H1 (cell line): Measurements from ENCODE around the gene CEBPE. TPM values are rescaled to one million over a fixed set of nuclear protein-coding genes. Genes with fewer than 3 reads are reported as not detected.

Source experiments
- CTCF ChIA-PET: fragments of 300-600 bp; sonication (Branson Sonifier 250); formaldehyde crosslinking; loops from one replicate; lab custom pipeline; 2021; ENCODE audit not compliant: partially characterized antibody; lab: Charles Lee
- POLR2A ChIA-PET: fragments of 300-600 bp; sonication (Branson Sonifier 250); formaldehyde crosslinking; loops from one replicate; lab custom pipeline; 2021; ENCODE audit warnings: inconsistent platforms; ENCODE audit not compliant: partially characterized antibody; lab: Charles Lee
- DNase-seq, 2 experiments: peaks; one replicate each; pipeline versions ENCODE4 v3.0.0 to v3.0.0-alpha.2; 2010 to 2022; ENCODE audit warnings: low spot score in 2 of 2, low read depth in 1 of 2, mixed read lengths in 1 of 2
- FAIRE-seq: peaks from 2 replicates; lab custom pipeline; 2011; peaks lifted over from hg19 to GRCh38; lab: Jason Lieb, UNC
- H2AFZ ChIP-seq: 2 replicates; pipeline ENCODE4 v1.8.1; 2012; ENCODE audit warnings: low read length, inconsistent platforms
- H2AK5ac ChIP-seq: 2 replicates; pipeline ENCODE4 v1.6.1; 2013; ENCODE audit warnings: low read depth, low read length
- H2BK120ac ChIP-seq: replicated peaks from 2 replicates; pipeline ENCODE3; 2013; ENCODE audit warnings: low read depth, low read length, inconsistent platforms
- H2BK12ac ChIP-seq: 2 replicates; pipeline ENCODE4 v1.6.1; 2013; ENCODE audit warnings: low read depth, low read length
- H2BK15ac ChIP-seq: 2 replicates; pipeline ENCODE4 v1.6.1; 2013; ENCODE audit warnings: low read length
- H2BK20ac ChIP-seq: 2 replicates; pipeline ENCODE4 v1.6.1; 2013; ENCODE audit warnings: low read length
- H2BK5ac ChIP-seq: 2 replicates; pipeline ENCODE4 v1.6.1; 2013; ENCODE audit warnings: low read depth, low read length
- H3K14ac ChIP-seq: 2 replicates; pipeline ENCODE4 v1.6.1; 2013; ENCODE audit warnings: inconsistent platforms; ENCODE audit not compliant: insufficient read length
- H3K18ac ChIP-seq: 2 replicates; pipeline ENCODE4 v1.6.1; 2013; ENCODE audit warnings: low read length; ENCODE audit errors: extremely low read depth
- H3K23ac ChIP-seq: 2 replicates; pipeline ENCODE4 v1.6.1; 2013; ENCODE audit warnings: inconsistent platforms; ENCODE audit not compliant: insufficient read length
- H3K23me2 ChIP-seq: 2 replicates; pipeline ENCODE4 v1.6.1; 2013; ENCODE audit warnings: low read depth, low read length
- H3K27ac ChIP-seq: 2 replicates; pipeline ENCODE4 v1.6.1; 2011; ENCODE audit warnings: low read depth, low read length, inconsistent platforms
- H3K27me3 ChIP-seq, 4 experiments: replicated peaks in 1 of 4; 1 replicate in 1 of 4; 2 replicates in 3 of 4; pipeline versions ENCODE4 v1.6.1 to v1.8.1; 2011 to 2013; ENCODE audit warnings: low read length in 3 of 4, mild to moderate bottlenecking in 3 of 4, inconsistent platforms in 2 of 4, mixed read lengths in 2 of 4, moderate library complexity in 1 of 4; ENCODE audit not compliant: control insufficient read depth in 3 of 4, insufficient read depth in 3 of 4; ENCODE audit errors: extremely low read depth in 1 of 4
- H3K36me3 ChIP-seq, 4 experiments: 2 replicates each; pipeline versions ENCODE4 v1.6.1 to v1.8.1; 2011 to 2013; ENCODE audit warnings: mild to moderate bottlenecking in 4 of 4, low read length in 3 of 4, moderate library complexity in 2 of 4, control low read depth in 1 of 4, inconsistent platforms in 1 of 4; ENCODE audit not compliant: insufficient read depth in 4 of 4, control insufficient read depth in 2 of 4
- H3K4ac ChIP-seq: replicated peaks from 2 replicates; pipeline ENCODE3; 2013; ENCODE audit warnings: low read length, low read depth, mixed read lengths, inconsistent platforms; ENCODE audit not compliant: insufficient read length
- H3K4me1 ChIP-seq, 4 experiments: replicated peaks in 1 of 4; 1 replicate in 1 of 4; 2 replicates in 3 of 4; pipeline versions ENCODE4 v1.6.1 to v1.8.1; 2011 to 2013; ENCODE audit warnings: low read length in 3 of 4, inconsistent platforms in 2 of 4, mixed read lengths in 1 of 4; ENCODE audit not compliant: insufficient read depth in 4 of 4, control insufficient read depth in 3 of 4
- H3K4me2 ChIP-seq, 2 experiments: 2 replicates each; pipeline versions ENCODE4 v1.6.1 to v1.8.1; 2011 to 2013; ENCODE audit warnings: low read depth in 2 of 2, low read length in 2 of 2, control low read depth in 1 of 2, inconsistent platforms in 1 of 2, mild to moderate bottlenecking in 1 of 2; ENCODE audit not compliant: insufficient read depth in 1 of 2
- H3K4me3 ChIP-seq, 4 experiments: fragments of 200-600, 300-600 bp in 1 of 4; sonication (generic), shearing (Covaris generic), sonication (Bioruptor Twin) in 1 of 4; 2 replicates each; pipeline versions ENCODE4 v1.5.1 to v1.8.1; 2011 to 2016; ENCODE audit warnings: low read length in 4 of 4, low read depth in 3 of 4, control low read depth in 2 of 4, inconsistent platforms in 2 of 4, mild to moderate bottlenecking in 2 of 4, mixed read lengths in 1 of 4, moderate library complexity in 1 of 4; ENCODE audit not compliant: insufficient read depth in 2 of 4; ENCODE audit errors: extremely low read depth in 1 of 4
- H3K56ac ChIP-seq: replicated peaks from 2 replicates; pipeline ENCODE3; 2013; ENCODE audit warnings: low read depth, mild to moderate bottlenecking, mixed read lengths, low read length, inconsistent platforms; ENCODE audit not compliant: insufficient read length
- H3K79me1 ChIP-seq: 2 replicates; pipeline ENCODE4 v1.6.1; 2013; ENCODE audit warnings: low read depth, low read length, control low read depth
- H3K79me2 ChIP-seq, 2 experiments: 2 replicates each; pipeline versions ENCODE4 v1.6.1 to v1.8.1; 2012 to 2013; ENCODE audit warnings: low read length in 2 of 2, mild to moderate bottlenecking in 2 of 2, inconsistent platforms in 1 of 2; ENCODE audit not compliant: insufficient read depth in 2 of 2, control insufficient read depth in 1 of 2
- H3K9ac ChIP-seq, 4 experiments: replicated peaks in 1 of 4; 1 replicate in 1 of 4; 2 replicates in 3 of 4; pipeline versions ENCODE4 v1.6.1 to v1.8.1; 2011 to 2013; ENCODE audit warnings: low read depth in 3 of 4, low read length in 3 of 4, control low read depth in 2 of 4, mild to moderate bottlenecking in 2 of 4, moderate library complexity in 2 of 4, inconsistent platforms in 1 of 4; ENCODE audit errors: extremely low read depth in 1 of 4
- H3K9me3 ChIP-seq, 2 experiments: 2 replicates each; pipeline versions ENCODE4 v1.6.1 to v1.8.1; 2012 to 2013; ENCODE audit warnings: mild to moderate bottlenecking in 2 of 2, moderate library complexity in 2 of 2, control low read depth in 1 of 2, inconsistent platforms in 1 of 2, low read depth in 1 of 2, low read length in 1 of 2, mixed read lengths in 1 of 2; ENCODE audit not compliant: insufficient read depth in 2 of 2
- H4K20me1 ChIP-seq, 2 experiments: replicated peaks in 1 of 2; 2 replicates each; pipeline versions ENCODE3 to v1.8.1; 2011 to 2013; ENCODE audit warnings: inconsistent platforms in 2 of 2, low read length in 2 of 2, mild to moderate bottlenecking in 1 of 2; ENCODE audit not compliant: insufficient read depth in 2 of 2, control insufficient read depth in 1 of 2
- H4K5ac ChIP-seq: 2 replicates; pipeline ENCODE4 v1.6.1; 2013; ENCODE audit warnings: low read length, low read depth, mixed read lengths, inconsistent platforms; ENCODE audit not compliant: insufficient read length
- H4K8ac ChIP-seq: 2 replicates; pipeline ENCODE4 v1.8.0; 2013; ENCODE audit warnings: mild to moderate bottlenecking, moderate library complexity, low read length, inconsistent platforms; ENCODE audit not compliant: insufficient read depth; ENCODE audit errors: extremely low read depth
- H4K91ac ChIP-seq: replicated peaks from 2 replicates; pipeline ENCODE3; 2013; ENCODE audit warnings: low read length, mixed read lengths, inconsistent platforms; ENCODE audit not compliant: insufficient read length
- ASH2L ChIP-seq: fragments of 200-600, 300-600 bp; sonication (generic); IDR thresholded peaks from one replicate; pipeline ENCODE4 v1.7.1; 2017; ENCODE audit warnings: low read length
- BCL11A ChIP-seq, 2 experiments: IDR thresholded peaks; one replicate each; pipeline ENCODE4 v1.6.1; 2011; ENCODE audit warnings: low read depth in 2 of 2, low read length in 2 of 2, mild to moderate bottlenecking in 2 of 2
- CBX8 ChIP-seq: fragments of 300-800, 300-1000 bp; sonication (generic); IDR thresholded peaks from 2 replicates; pipeline ENCODE4 v1.7.1; 2016; ENCODE audit warnings: low read depth, low read length, borderline replicate concordance
- CTCF ChIP-seq, 3 experiments: IDR thresholded peaks; 1 replicate in 2 of 3; 2 replicates in 1 of 3; pipeline versions ENCODE4 v1.5.1 to v1.6.1; 2011; ENCODE audit warnings: low read length in 3 of 3, mild to moderate bottlenecking in 3 of 3, inconsistent platforms in 2 of 3, low read depth in 1 of 3, moderate library complexity in 1 of 3; ENCODE audit not compliant: insufficient read depth in 1 of 3; ENCODE audit errors: control extremely low read depth in 1 of 3
- GTF2F1 ChIP-seq: IDR thresholded peaks from 2 replicates; pipeline ENCODE4 v1.6.1; 2012; ENCODE audit warnings: low read depth, low read length, improper control_type of control experiment, borderline replicate concordance
- KDM1A ChIP-seq: fragments of 200-600, 300-600 bp; sonication (generic); IDR thresholded peaks from 2 replicates; pipeline ENCODE4 v1.7.1; 2016; ENCODE audit warnings: mild to moderate bottlenecking, low read length, borderline replicate concordance
- KDM4A ChIP-seq: IDR thresholded peaks from one replicate; pipeline ENCODE4 v1.7.1; 2012; ENCODE audit warnings: low read depth, mild to moderate bottlenecking, moderate library complexity, low read length, inconsistent platforms; ENCODE audit not compliant: severe bottlenecking
- NANOG ChIP-seq: IDR thresholded peaks from 2 replicates; pipeline ENCODE4 v1.6.1; 2011; ENCODE audit warnings: low read length, low read depth, mild to moderate bottlenecking, inconsistent platforms; ENCODE audit not compliant: insufficient read depth, poor library complexity, severe bottlenecking
- POLR2A ChIP-seq, 2 experiments: IDR thresholded peaks; 1 replicate in 1 of 2; 2 replicates in 1 of 2; pipeline ENCODE4 v1.6.1; 2011; ENCODE audit warnings: low read depth in 2 of 2, low read length in 2 of 2, mild to moderate bottlenecking in 2 of 2; ENCODE audit errors: control extremely low read depth in 1 of 2
- SIX5 ChIP-seq: IDR thresholded peaks from 2 replicates; pipeline ENCODE4 v1.6.1; 2011; ENCODE audit warnings: mild to moderate bottlenecking, low read depth, low read length
- SP4 ChIP-seq: IDR thresholded peaks from 2 replicates; pipeline ENCODE4 v1.6.1; 2012; ENCODE audit warnings: low read length, inconsistent platforms
- SRF ChIP-seq: IDR thresholded peaks from 2 replicates; pipeline ENCODE4 v1.6.1; 2011; ENCODE audit warnings: mild to moderate bottlenecking, low read depth, low read length, moderate library complexity
- WGBS, 2 experiments: shearing (Covaris generic) in 1 of 2; methylation state at CpG; one replicate each; pipeline versions ENCODE4 v1.1.6 to v1.1.7; 2013 to 2015; ENCODE audit warnings: low lambda C conversion rate in 2 of 2, mixed read lengths in 2 of 2, inconsistent platforms in 1 of 2, low coverage in 1 of 2, missing lambda C conversion rate in 1 of 2; ENCODE audit not compliant: insufficient replicate concordance in 2 of 2, insufficient coverage in 1 of 2, insufficient read length in 1 of 2; ENCODE audit errors: extremely low coverage in 1 of 2, missing lambda C conversion rate in 1 of 2; 5-methylcytosine and 5-hydroxymethylcytosine counted together
- polyA plus RNA-seq, 7 experiments: library from polyadenylated mRNA; depleted of rRNA in 3 of 7; stranded (reverse) in 5 of 7; unstranded in 2 of 7; fragments of >200 nt in 5 of 7; fragments of 200-250 nt in 2 of 7; gene quantifications; 1 replicate in 5 of 7; 2 replicates in 1 of 7; 4 replicates in 1 of 7; pipeline versions ENCODE4 v1.2.1 to v1.2.3, GENCODE V29; 2011 to 2013; ENCODE audit warnings: missing spikeins in 2 of 7, mixed read lengths in 2 of 7
- total RNA-seq: library from RNA; stranded (reverse); fragmentation: NEBNext Ultra II Directional; extraction: Animal tissue kit (Norgen Biotek cat#: 25700); gene quantifications from 2 replicates; pipeline ENCODE4 v1.2.1, GENCODE V29; 2021

Gene CEBPE
- total and polyA plus RNA-seq, 2 of the 8 experiments (the other 6 are each of a cell fraction or from before 2014, with no cell fraction given): 0.05 TPM; not detected in 1

GRCh38 chr14:23080474-23080873, 38.6 kb downstream of the CEBPE start:
- Histone ChIP-seq H3K9me3 (no peaks in the 10 kb centered on the region; a peak in 1 of 4 replicates), H3K14ac (no peak overlapping the region), H3K79me2 (peaks cover 4% of the 10 kb centered on the region in 2 experiments; a peak in 1 of 4 replicates), H3K4me2 (no peak overlapping the region), H2BK5ac (no peak overlapping the region), H2BK12ac (no peak overlapping the region), H2AFZ (no peak overlapping the region), H3K9ac (no peak overlapping the region), H4K8ac (no peak overlapping the region), H3K4me1 (no peaks in the 10 kb centered on the region), H3K79me1 (no peaks in the 10 kb centered on the region), H2BK120ac (no peak overlapping the region), H4K5ac (no peak overlapping the region), H3K27me3 (no peaks in the 10 kb centered on the region), H2BK15ac (no peak overlapping the region), H2BK20ac (no peak overlapping the region), H3K4me3 (no peak overlapping the region), H3K56ac (no peak overlapping the region), H3K36me3 (peaks cover 34 to 89% (median 64%) of the 10 kb centered on the region in 4 experiments), H3K4ac (no peak overlapping the region), H3K23me2 (no peaks in the 10 kb centered on the region), H3K23ac (no peak overlapping the region), H2AK5ac (no peak overlapping the region), H3K18ac (no peak overlapping the region), H4K91ac (no peak overlapping the region), H3K27ac (no peak overlapping the region), H4K20me1 (peaks cover 1 to 12% of the 10 kb centered on the region in 2 experiments)
- POLR2A ChIA-PET: interaction anchor here (1.2 to 4.6 kb wide), 3 partner anchors 8 to 15 kb away, joined by 3 to 24 read pairs (median 3); partner anchors contain the start of genes ACIN1 and C14orf119
- 81% methylated on average over 1 of the region's 1 CpG; no CpG with 5 or more reads in 1 of the 2 experiments for WGBS, 2 experiments
- CTCF ChIA-PET: interaction anchor here (0.7 to 4.7 kb wide), 9 partner anchors 9 to 107 kb away, joined by 3 to 35 read pairs (median 4); no protein-coding TSS in a partner anchor
- FAIRE-seq (no peak), DNase-seq (no peak)
- TF ChIP-seq SRF (no peak), SIX5 (no peak), ASH2L (no peak), CBX8 (no peak), POLR2A (IDR thresholded peaks at IDR 0.05; ENCODE audit: control extremely low read depth in 1 of 2, low read depth in 2 of 2, low read length in 2 of 2) (no peak), SP4 (no peak), GTF2F1 (no peak), NANOG (no peak), CTCF (IDR thresholded peaks at IDR 0.05; ENCODE audit: control extremely low read depth in 1 of 3, insufficient read depth in 1 of 3, low read depth in 1 of 3, low read length in 3 of 3) (no peak), BCL11A (IDR thresholded peaks at IDR 0.05; ENCODE audit: low read depth in 2 of 2, low read length in 2 of 2) (no peak), KDM4A (no peak), KDM1A (no peak)
